Stimulated activated CD8-positive, alpha-beta memory T cell treated with anti-CD3 and anti-CD28 coated beads, Interleukin-7, amount 100 ng/mL, for 48 hours (primary cell): ENCODE data around the gene TIGD6.

Source experiments
- DNase-seq, 2 donors: peaks; one replicate each; pipeline ENCODE4 v3.0.0-alpha.2; 2020; ENCODE audit warnings: low read depth in 1 of 2; ENCODE audit errors: extremely low read depth in 1 of 2

TIGD6 gene

GRCh38 chr5:149981206-149981605 lies 19.2 kb downstream of the TIGD6 start:
- DNase-seq = no peak

- DNase-seq = no peak
Observed at GRCh38 chr5:149979896-149980295, 20.6 kb downstream of the TIGD6 start.

- no peak for DNase-seq
Observed at GRCh38 chr5:149975409-149975808, 25.0 kb downstream of the TIGD6 start.

GRCh38 chr5:149969181-149969930 lies 31.1 kb downstream of the TIGD6 start:
- DNase-seq = no peak

- DNase-seq = no peak
Observed at GRCh38 chr5:149966946-149967345, 33.5 kb downstream of the TIGD6 start.

- DNase-seq = no peak
Observed at GRCh38 chr5:149963729-149964128, 36.7 kb downstream of the TIGD6 start.

- DNase-seq = no peak
Observed at GRCh38 chr5:149962601-149963300, 37.7 kb downstream of the TIGD6 start.

GRCh38 chr5:149961957-149962409 lies 38.5 kb downstream of the TIGD6 start:
- no peak for DNase-seq

GRCh38 chr5:149961186-149961685 lies 39.2 kb downstream of the TIGD6 start:
- DNase-seq = no peak

- peak; percentile 92 to 95 for DNase-seq
Observed at GRCh38 chr5:149960272-149961185, 39.9 kb downstream of the TIGD6 start, which contains the start of gene SLC26A2. Gene SLC26A2 (plus strand): TSS chr5:149960758. CDS start chr5:149977653, 16,895 bp downstream.

- DNase-seq = peak in 1 of 2 donors; percentile 43
Observed at GRCh38 chr5:149959406-149960236, 40.8 kb downstream of the TIGD6 start.

GRCh38 chr5:149957855-149958254 lies 42.6 kb downstream of the TIGD6 start:
- no peak for DNase-seq

GRCh38 chr5:149956685-149957084 lies 43.8 kb downstream of the TIGD6 start:
- no peak for DNase-seq

- DNase-seq = no peak
Observed at GRCh38 chr5:149954798-149955197, 45.7 kb downstream of the TIGD6 start.

- DNase-seq = no peak
Observed at GRCh38 chr5:149953436-149954121, 46.9 kb downstream of the TIGD6 start.

- no peak for DNase-seq
Observed at GRCh38 chr5:149951138-149951749, 49.2 kb downstream of the TIGD6 start.

- no peak for DNase-seq
Observed at GRCh38 chr5:149948993-149949392, 51.5 kb downstream of the TIGD6 start.

GRCh38 chr5:149946118-149946517 lies 54.3 kb downstream of the TIGD6 start:
- no peak for DNase-seq

- DNase-seq = no peak
Observed at GRCh38 chr5:149944666-149945065, 55.8 kb downstream of the TIGD6 start, which contains the start of gene PDE6A. Gene PDE6A (minus strand): TSS chr5:149944793. CDS start chr5:149944673, 120 bp downstream.
